BJ (cell line): Measurements from ENCODE around the gene DPYD. TPM values are rescaled to one million over a fixed set of nuclear protein-coding genes. Genes with fewer than 3 reads are reported as not detected.

ENCODE experiments used
- CTCF ChIA-PET: fragments of 350-600 bp; formaldehyde crosslinking; extraction: SDS; loops from one replicate; lab custom pipeline; 2021; ENCODE audit warnings: antibody characterized with exemption, inconsistent platforms; lab: Yijun Ruan, JAX
- POLR2A ChIA-PET: fragments of 300-600 bp; sonication (Branson Sonifier 250); formaldehyde crosslinking; extraction: SDS; loops from one replicate; lab custom pipeline; 2021; ENCODE audit warnings: antibody characterized with exemption; lab: Charles Lee
- DNase-seq: peaks from one replicate; pipeline ENCODE4 v3.0.0-alpha.2; 2011; ENCODE audit warnings: low read depth
- H3K27me3 ChIP-seq: 2 replicates; pipeline ENCODE4 v1.6.0; 2011; ENCODE audit warnings: low read length; ENCODE audit not compliant: control insufficient read depth, insufficient read depth
- H3K36me3 ChIP-seq: 2 replicates; pipeline ENCODE4 v1.5.1; 2011; ENCODE audit warnings: low read length; ENCODE audit not compliant: control insufficient read depth, insufficient read depth
- H3K4me3 ChIP-seq: 2 replicates; pipeline ENCODE4 v1.5.1; 2011; ENCODE audit warnings: low read depth, mild to moderate bottlenecking, control low read depth, low read length
- CTCF ChIP-seq: IDR thresholded peaks from 2 replicates; pipeline ENCODE4 v1.5.1; 2011; ENCODE audit warnings: low read depth, mild to moderate bottlenecking, control low read depth, inconsistent platforms, low read length, moderate library complexity; ENCODE audit not compliant: insufficient read depth
- polyA plus RNA-seq: library from polyadenylated mRNA; depleted of rRNA; stranded (reverse); fragments of >200 nt; gene quantifications from 2 replicates; pipeline ENCODE4 v1.2.3, GENCODE V29; 2011

Gene DPYD
- polyA plus RNA-seq, 1 experiment: 13.1 TPM

- Histone ChIP-seq H3K36me3 (no peaks in the 10 kb centered on the region), H3K4me3 (no peak overlapping the region), H3K27me3 (no peaks in the 10 kb centered on the region)
- DNase-seq: no peak
- CTCF ChIA-PET: interaction anchor here (0.7 kb wide), 1 partner anchor 9 kb away, joined by 4 read pairs; no protein-coding TSS in a partner anchor
- POLR2A ChIA-PET: no interaction called here
- TF ChIP-seq CTCF: no peak
Observed at GRCh38 chr1:97901017-97901658, 19.7 kb downstream of the DPYD start.

GRCh38 chr1:97898948-97899347 is 21.9 kb downstream of the DPYD start:
- Histone ChIP-seq H3K27me3 (no peaks in the 10 kb centered on the region), H3K36me3 (no peaks in the 10 kb centered on the region), H3K4me3 (no peak overlapping the region)
- no peak for TF ChIP-seq CTCF
- ChIA-PET POLR2A (no interaction called here), CTCF (no interaction called here)
- no peak for DNase-seq

GRCh38 chr1:97895278-97895677 is 25.6 kb downstream of the DPYD start:
- ChIA-PET POLR2A (no interaction called here), CTCF (no interaction called here)
- Histone ChIP-seq H3K27me3 (no peaks in the 10 kb centered on the region), H3K4me3 (no peak overlapping the region), H3K36me3 (no peaks in the 10 kb centered on the region)
- no peak for TF ChIP-seq CTCF
- no peak for DNase-seq

- CTCF ChIA-PET: no interaction called here
- TF ChIP-seq CTCF: no peak
- POLR2A ChIA-PET: interaction anchor here (0.6 kb wide), 1 partner anchor 1055 kb away, joined by 3 read pairs; no protein-coding TSS in a partner anchor
- Histone ChIP-seq H3K27me3 (no peaks in the 10 kb centered on the region), H3K36me3 (no peaks in the 10 kb centered on the region), H3K4me3 (no peak overlapping the region)
- DNase-seq: no peak
Observed at GRCh38 chr1:97893844-97894243, 27.0 kb downstream of the DPYD start.

- DNase-seq: no peak
- Histone ChIP-seq H3K36me3 (no peaks in the 10 kb centered on the region), H3K4me3 (no peak overlapping the region), H3K27me3 (no peaks in the 10 kb centered on the region)
- no peak for TF ChIP-seq CTCF
- ChIA-PET POLR2A (no interaction called here), CTCF (no interaction called here)
Observed at GRCh38 chr1:97886199-97886598, 34.6 kb downstream of the DPYD start.
